Activated naive CD4-positive, alpha-beta T cell treated with anti-CD3 and anti-CD28 coated beads, Interleukin-2, amount 10 ng/mL, durations not matched to agents 5 hours and 36 hours (primary cell): Measurements from ENCODE around the gene MRPS18C. TPM values are rescaled to one million over a fixed set of nuclear protein-coding genes. Genes with fewer than 3 reads are reported as not detected.

Source experiments
- total RNA-seq, 2 experiments: library from RNA; stranded (reverse); gene quantifications; one replicate each; pipeline ENCODE4 v1.2.3, GENCODE V29; 2021

Gene MRPS18C
- 10 to 100 TPM; 37.6 to 46.6 TPM for total RNA-seq

GRCh38 chr4:83455281-83456183 is at the start of gene MRPS18C, which contains the start of gene HELQ:
MRPS18C (plus strand) TSS chr4:83456058; CDS start chr4:83456078, 20 bp downstream.
HELQ (minus strand) TSS chr4:83455823; CDS start chr4:83455693, 130 bp downstream.

GRCh38 chr4:83484500-83485461 is 28.9 kb downstream of the MRPS18C start, which contains the start of gene ABRAXAS1:
ABRAXAS1 (minus strand) TSS chr4:83485100; CDS start chr4:83485072, 28 bp downstream.

Other genes with a start within 250 kb of the MRPS18C start
- gene COQ2, start 171.3 kb upstream of the MRPS18C start, total RNA-seq, result 10 to 100 TPM; 10.7 to 13.1 TPM
- 10 to 100 TPM; 20.7 to 21.0 TPM for gene HPSE, start 121.2 kb upstream of the MRPS18C start, total RNA-seq
- 10 to 100 TPM; 14.7 to 18.0 TPM for gene HELQ, start 235 bp upstream of the MRPS18C start, total RNA-seq
- gene ABRAXAS1, start 29.0 kb downstream of the MRPS18C start, total RNA-seq, result 10 to 100 TPM; 21.3 to 22.6 TPM
- gene GPAT3, start 80.0 kb downstream of the MRPS18C start, total RNA-seq, result 1 to 10 TPM; 1.1 to 1.6 TPM